Spleen (tissue), 13 donors: ENCODE data around the gene PRKAG3. TPM values are rescaled to one million over a fixed set of nuclear protein-coding genes. Genes with fewer than 3 reads are reported as not detected.
A peak's percentile ranks its signal among the peaks of the same experiment; 100 is the strongest.

Experiments
- DNase-seq: peaks from one replicate; pipeline ENCODE4 v3.0.0-alpha.2; 2020
- H3K27ac ChIP-seq, 8 donors: fragments of 200-600 bp; sonication (generic) in 7 of 8; 1 replicate in 4 of 8; 2 replicates in 4 of 8; pipeline versions ENCODE4 v1.5.0 to v1.8.0; 2016 to 2021; ENCODE audit warnings: inconsistent platforms in 4 of 8, mild to moderate bottlenecking in 4 of 8, moderate library complexity in 1 of 8
- H3K27me3 ChIP-seq, 7 donors: fragments of 200-600 bp; sonication (generic) in 6 of 7; replicated peaks in 1 of 7; 1 replicate in 4 of 7; 2 replicates in 3 of 7; pipeline versions ENCODE4 v1.5.0 to v1.8.0; 2016 to 2021; ENCODE audit warnings: inconsistent platforms in 3 of 7, mild to moderate bottlenecking in 1 of 7
- H3K36me3 ChIP-seq, 6 donors: fragments of 200-600 bp; sonication (generic) in 5 of 6; 1 replicate in 4 of 6; 2 replicates in 2 of 6; pipeline versions ENCODE4 v1.5.0 to v1.8.0; 2016 to 2021; ENCODE audit warnings: inconsistent platforms in 2 of 6
- H3K4me1 ChIP-seq, 6 donors: fragments of 200-600 bp; sonication (generic) in 5 of 6; 1 replicate in 3 of 6; 2 replicates in 3 of 6; pipeline versions ENCODE4 v1.5.0 to v1.8.0; 2016 to 2021; ENCODE audit warnings: inconsistent platforms in 3 of 6
- H3K4me3 ChIP-seq, 8 donors: fragments of 200-600 bp; sonication (generic) in 7 of 8; 1 replicate in 4 of 8; 2 replicates in 4 of 8; pipeline versions ENCODE4 v1.5.0 to v1.8.0; 2016 to 2021; ENCODE audit warnings: inconsistent platforms in 4 of 8, mild to moderate bottlenecking in 4 of 8, moderate library complexity in 2 of 8
- H3K9me3 ChIP-seq, 8 donors: fragments of 200-600 bp; sonication (generic) in 7 of 8; 1 replicate in 4 of 8; 2 replicates in 4 of 8; pipeline versions ENCODE4 v1.5.0 to v1.8.0; 2016 to 2021; ENCODE audit warnings: inconsistent platforms in 4 of 8
- CTCF ChIP-seq, 11 experiments: fragments of 200-600 bp in 7 of 11; fragments of 450-650 bp in 4 of 11; sonication (generic) in 4 of 11; IDR thresholded peaks in 8 of 11; conservative IDR thresholded peaks in 3 of 11; 1 replicate in 7 of 11; 2 replicates in 4 of 11; pipeline versions ENCODE4 v1.4.0 to v1.8.0; 2016 to 2021; ENCODE audit warnings: antibody characterized with exemption in 11 of 11, inconsistent platforms in 4 of 11, mild to moderate bottlenecking in 1 of 11
- POLR2A ChIP-seq, 3 donors: fragments of 450-650 bp; IDR thresholded peaks; one replicate each; pipeline ENCODE4 v1.5.1; 2017; ENCODE audit warnings: antibody characterized with exemption in 3 of 3, mild to moderate bottlenecking in 1 of 3
- POLR2AphosphoS5 ChIP-seq, 3 donors: sonication (generic); formaldehyde crosslinking; IDR thresholded peaks; one replicate each; pipeline ENCODE4 v1.5.1; 2017; ENCODE audit warnings: antibody characterized with exemption in 3 of 3
- WGBS, 5 donors: extraction: QIAGEN DNeasy Blood & Tissue Kit in 3 of 5; methylation state at CpG; one replicate each; pipeline versions ENCODE4 v1.1.5 to v1.1.7; 2013 to 2018; 5-methylcytosine and 5-hydroxymethylcytosine counted together
- intact Hi-C: fragments of 100-400 bp; cut with DNase I; formaldehyde crosslinking; loops from one replicate; pipeline ENCODE4 v1.15.0; 2023; ENCODE audit warnings: low total_unique reads
- long read RNA-seq, 2 donors: transcript quantifications; one replicate each; lab custom pipeline, GENCODE V29; 2026
- polyA plus RNA-seq, 3 donors: library from polyadenylated mRNA; stranded (reverse); fragments of 200-250 nt; gene quantifications; one replicate each; pipeline ENCODE4 v1.2.1, GENCODE V29; 2013
- total RNA-seq, 7 donors: library from RNA; depleted of rRNA in 3 of 7; stranded (reverse); fragments of >200 nt in 3 of 7; fragmentation: NEBNext Ultra II Directional in 4 of 7; extraction: Animal tissue kit (Norgen Biotek cat#: 25700) in 4 of 7; gene quantifications; one replicate each; pipeline versions ENCODE4 v1.1.0 to v1.2.1, GENCODE V29; 2016 to 2021
- donor health status: healthy with polysubstance abuse.
- donor health status: DM: no; HTN: no; CAD: no; lungs with moderate emphysema.
- donor health status: DM: no; HTN: no; CAD: no.
- donor health status: Bipolar disorder and iron deficiency.
- donor health status: healthy.
- donor health status: DM: no; HTN: no; CAD: no.
- donor health status: DM: yes; HTN: yes; CAD: no.

Gene PRKAG3
- total RNA-seq (not detected), polyA plus RNA-seq (not detected)
- long read RNA-seq, donor 1, result 0 reads
- long read RNA-seq, donor 2, result 0 reads

DNA sequence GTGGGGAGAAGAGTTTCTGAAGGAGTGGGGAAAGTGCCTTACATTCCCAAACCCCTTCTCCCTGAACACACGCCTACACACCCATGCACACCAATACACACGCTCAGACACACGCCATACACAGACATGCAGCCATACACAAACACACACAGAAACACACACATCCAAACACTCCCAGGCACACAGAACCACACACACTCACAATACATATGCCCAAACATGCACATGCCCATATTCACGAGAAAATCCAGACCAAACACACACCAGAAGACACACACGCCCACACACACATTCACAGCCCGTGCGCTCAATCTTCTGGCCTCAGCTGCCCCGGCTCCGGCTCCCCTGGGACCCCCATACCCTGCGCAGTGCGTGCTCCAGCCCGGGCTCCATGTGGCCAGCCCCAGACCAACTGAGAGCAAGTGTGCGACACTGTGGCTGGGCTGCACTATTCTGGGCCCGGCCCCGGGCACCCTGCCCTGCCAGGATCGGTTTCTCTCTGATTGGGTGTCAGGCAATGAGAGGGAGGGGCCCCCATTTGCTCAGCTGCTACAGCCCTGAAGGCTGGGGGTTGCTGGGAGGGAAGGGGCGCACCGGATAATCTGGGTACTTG is at the start of gene PRKAG3:
Gene PRKAG3, minus strand, starts transcription at position 426 of the 613 bp plus-strand sequence.
- DNase-seq, result peak; percentile 54
- H3K27me3 ChIP-seq, result peaks cover 0 to 72% (median 0%) of the 10 kb centered on the region in 7 donors
- H3K4me3 ChIP-seq, result no peak within 1 kb of the TSS
- H3K4me1 ChIP-seq, result peaks cover 0 to 2% (median 0%) of the 10 kb centered on the region in 6 donors
- H3K36me3 ChIP-seq, result no peaks in the 10 kb centered on the region
- no peaks in the 10 kb centered on the region for H3K9me3 ChIP-seq
- H3K27ac ChIP-seq, result peak within 1 kb of the TSS in 2 of 8 donors; percentile 22 to 60
- WGBS, 5 donors, result 80 to 90% (median 81%) methylated on average over 18 of the region's 18 CpGs
- TF ChIP-seq POLR2A (IDR thresholded peaks at IDR 0.05), result no peak
- TF ChIP-seq POLR2AphosphoS5 (IDR thresholded peaks at IDR 0.05), result no peak
- no peak for TF ChIP-seq CTCF (IDR thresholded peaks at IDR 0.05 in 8 of 11, conservative IDR thresholded peaks at IDR 0.05 in 3 of 11)
- intact Hi-C loops, result no loop called here

- DNase-seq, result peak; percentile 75
- H3K4me3 ChIP-seq, result peak overlapping the region; percentile 25 to 72 (median 36)
- no peaks in the 10 kb centered on the region for H3K9me3 ChIP-seq
- no peak for TF ChIP-seq POLR2A (IDR thresholded peaks at IDR 0.05)
- TF ChIP-seq CTCF (IDR thresholded peaks at IDR 0.05 in 8 of 11, conservative IDR thresholded peaks at IDR 0.05 in 3 of 11), result no peak
- no peak for TF ChIP-seq POLR2AphosphoS5 (IDR thresholded peaks at IDR 0.05)
- WGBS, 5 donors, result 13 to 44% (median 16%) methylated on average over 3 to 24 of the region's 24 CpGs
- H3K27me3 ChIP-seq, result peaks cover 0 to 92% (median 24%) of the 10 kb centered on the region in 7 donors
- intact Hi-C loops, result no loop called here
- peak overlapping the region; percentile 6 to 93 (median 78) for H3K27ac ChIP-seq
- H3K36me3 ChIP-seq, result no peaks in the 10 kb centered on the region
- H3K4me1 ChIP-seq, result peaks cover 16 to 97% (median 78%) of the 10 kb centered on the region in 6 donors
Measured at GRCh38 chr2:218880859-218881594, 49.4 kb upstream of the PRKAG3 start.

- TF ChIP-seq CTCF (IDR thresholded peaks at IDR 0.05 in 8 of 11, conservative IDR thresholded peaks at IDR 0.05 in 3 of 11) (no peak), POLR2A (IDR thresholded peaks at IDR 0.05) (peak in 1 of 3 donors; percentile 32), POLR2AphosphoS5 (IDR thresholded peaks at IDR 0.05) (peak; percentile 84 to 89 (median 87))
- WGBS, 5 donors, result 0 to 2% (median 1%) methylated on average over 34 to 58 of the region's 58 CpGs
- peak; percentile 96 for DNase-seq
- Histone ChIP-seq H3K4me1 (peaks cover 16 to 89% (median 72%) of the 10 kb centered on the region in 6 donors), H3K36me3 (no peaks in the 10 kb centered on the region), H3K27ac (peak within 1 kb of the TSS; percentile 6 to 93 (median 78)), H3K4me3 (peak within 1 kb of the TSS; percentile 25 to 72 (median 36)), H3K9me3 (no peaks in the 10 kb centered on the region), H3K27me3 (peaks cover 0 to 99% (median 24%) of the 10 kb centered on the region in 7 donors)
- intact Hi-C loops, result no loop called here
Measured at GRCh38 chr2:218880102-218880858, 48.7 kb upstream of the PRKAG3 start, which contains the start of gene WNT10A. Gene WNT10A, plus strand, starts transcription at chr2:218880852. Its CDS starts 144 bp downstream, at chr2:218880996.
